HepG2 (cell line): ENCODE results near the gene TMEM97. TPM values are rescaled to one million over a fixed set of nuclear protein-coding genes. Genes with fewer than 3 reads are reported as not detected.

ENCODE experiments used
- TFAP4 ChIP-seq: sonication (generic); IDR thresholded peaks from 2 replicates; pipeline ENCODE4 v1.6.1; 2016; ENCODE audit warnings: low read depth, borderline replicate concordance
- ZHX1 ChIP-seq: sonication (generic); formaldehyde crosslinking; IDR thresholded peaks from 2 replicates; pipeline ENCODE4 v1.8.1; 2022; ENCODE audit warnings: low read depth, mild to moderate bottlenecking, missing genetic modification reagents
- ZNF318 ChIP-seq: sonication (generic); formaldehyde crosslinking; IDR thresholded peaks from 2 replicates; pipeline ENCODE4 v1.4.0; 2020; ENCODE audit warnings: mild to moderate bottlenecking, missing genetic modification reagents
- ZNF512 ChIP-seq: sonication (generic); formaldehyde crosslinking; IDR thresholded peaks from 2 replicates; pipeline ENCODE4 v1.4.0; 2020; ENCODE audit warnings: mild to moderate bottlenecking, missing genetic modification reagents
- ZNF710 ChIP-seq: sonication (generic); formaldehyde crosslinking; IDR thresholded peaks from 2 replicates; pipeline ENCODE4 v1.5.0; 2020; ENCODE audit warnings: mild to moderate bottlenecking, missing genetic modification reagents, borderline replicate concordance
- ZNF776 ChIP-seq: sonication (generic); formaldehyde crosslinking; IDR thresholded peaks from 2 replicates; pipeline ENCODE4 v1.4.0; 2020; ENCODE audit warnings: mild to moderate bottlenecking, missing genetic modification reagents
- polyA plus RNA-seq, 8 experiments: library from polyadenylated mRNA; depleted of rRNA in 3 of 8; stranded (reverse) in 7 of 8; unstranded in 1 of 8; fragments of >200 nt; fragmentation: Illumina TruSeq in 4 of 8; extraction: Trizol in 4 of 8; gene quantifications; 2 replicates each; pipeline versions ENCODE4 v1.2.1 to v1.2.3, GENCODE V29; 2011 to 2016; ENCODE audit warnings: low read depth in 4 of 8, missing spikeins in 1 of 8, mixed read lengths in 1 of 8; ENCODE audit not compliant: insufficient read depth in 1 of 8
- total RNA-seq, 5 experiments: library from RNA; depleted of rRNA; stranded (reverse); fragments of >200 nt; fragmentation: Illumina TruSeq; extraction: Trizol; gene quantifications; 2 replicates each; pipeline ENCODE4 v1.2.3, GENCODE V29; 2016; ENCODE audit warnings: low read depth in 1 of 5
- TF ChIP-seq, protein P1 (sequence below): sonication (generic); formaldehyde crosslinking; IDR thresholded peaks from 2 replicates; pipeline ENCODE4 v1.8.0; 2022; ENCODE audit warnings: mild to moderate bottlenecking, missing genetic modification reagents, moderate library complexity

Gene TMEM97
- total and polyA plus RNA-seq, 2 of the 13 experiments (the other 11 are each of a cell fraction or from before 2014, with no cell fraction given) = 69.6 to 137 TPM

DNA sequence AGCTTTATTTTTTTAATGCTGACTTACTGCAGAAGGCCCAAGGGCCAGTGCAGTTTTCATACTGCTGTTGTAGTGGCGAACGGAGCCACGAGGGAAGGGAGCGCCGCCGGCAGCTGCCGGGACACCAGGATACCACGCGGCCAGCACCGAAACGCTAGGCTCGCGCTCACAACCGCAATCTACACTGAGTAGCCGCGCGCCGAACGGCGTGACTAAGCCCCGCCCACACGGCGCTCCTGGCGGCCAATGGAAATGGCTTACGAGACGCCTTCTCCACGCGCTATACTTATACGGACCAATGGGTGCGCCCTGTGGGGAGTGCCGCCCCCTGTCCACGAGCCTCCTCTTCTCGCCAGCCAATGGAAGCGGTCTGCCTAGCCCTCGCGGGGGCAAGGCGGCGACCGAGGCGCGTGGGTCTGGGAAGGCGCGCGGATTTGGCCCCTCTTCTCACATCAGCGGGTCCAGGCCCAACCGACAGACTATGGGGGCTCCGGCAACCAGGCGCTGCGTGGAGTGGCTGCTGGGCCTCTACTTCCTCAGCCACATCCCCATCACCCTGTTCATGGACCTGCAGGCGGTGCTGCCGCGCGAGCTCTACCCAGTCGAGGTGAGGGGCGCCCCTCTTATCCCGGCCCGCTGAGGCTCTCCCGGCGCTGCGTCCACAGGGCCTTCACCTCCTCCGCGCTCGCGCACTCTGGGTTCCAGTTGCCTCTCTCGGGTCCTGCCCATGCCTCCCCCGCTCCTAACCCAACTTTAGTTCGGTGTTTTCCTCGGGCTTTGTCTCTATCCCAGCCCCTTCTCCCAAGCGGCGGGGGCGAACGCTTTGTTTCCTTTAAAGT, at the start of gene TMEM97 (continued):
- 0 out of 2 replicates have a peak, but pooled peaks have one; percentile 69 for TF ChIP-seq ZNF318 (CRISPR knock-in tag)
- TF ChIP-seq ZNF776 (CRISPR knock-in tag) = 0 out of 2 replicates have a peak, but pooled peaks have one; percentile 30
- TF ChIP-seq ZHX1 (CRISPR knock-in tag) = peak; percentile 60
- TF ChIP-seq, protein P1, sequence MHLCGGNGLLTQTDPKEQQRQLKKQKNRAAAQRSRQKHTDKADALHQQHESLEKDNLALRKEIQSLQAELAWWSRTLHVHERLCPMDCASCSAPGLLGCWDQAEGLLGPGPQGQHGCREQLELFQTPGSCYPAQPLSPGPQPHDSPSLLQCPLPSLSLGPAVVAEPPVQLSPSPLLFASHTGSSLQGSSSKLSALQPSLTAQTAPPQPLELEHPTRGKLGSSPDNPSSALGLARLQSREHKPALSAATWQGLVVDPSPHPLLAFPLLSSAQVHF (CRISPR knock-in tag) = no peak; the same call in 1 of the 2 replicates
- no peak for TF ChIP-seq ZNF512 (CRISPR knock-in tag)
- peak; percentile 12; the same call in 1 of the 2 replicates for TF ChIP-seq TFAP4
- no peak; the same call in 1 of the 2 replicates for TF ChIP-seq ZNF710 (CRISPR knock-in tag)
